Measurements from ENCODE around the gene ISG15. TPM values are rescaled to one million over a fixed set of nuclear protein-coding genes. Genes with fewer than 3 reads are reported as not detected.

The ISG15 gene
- total RNA-seq, 2 donors from 2014 or later = 8.3 to 29.0 TPM

GRCh38 chr1:1032424-1032823, 19.1 kb downstream of the ISG15 start:
- intact Hi-C loops (cut with DNase I) = loop anchor here (10.0 kb wide), 1 partner anchor 262 kb away; no protein-coding TSS in a partner anchor
- TF ChIP-seq, protein P1, sequence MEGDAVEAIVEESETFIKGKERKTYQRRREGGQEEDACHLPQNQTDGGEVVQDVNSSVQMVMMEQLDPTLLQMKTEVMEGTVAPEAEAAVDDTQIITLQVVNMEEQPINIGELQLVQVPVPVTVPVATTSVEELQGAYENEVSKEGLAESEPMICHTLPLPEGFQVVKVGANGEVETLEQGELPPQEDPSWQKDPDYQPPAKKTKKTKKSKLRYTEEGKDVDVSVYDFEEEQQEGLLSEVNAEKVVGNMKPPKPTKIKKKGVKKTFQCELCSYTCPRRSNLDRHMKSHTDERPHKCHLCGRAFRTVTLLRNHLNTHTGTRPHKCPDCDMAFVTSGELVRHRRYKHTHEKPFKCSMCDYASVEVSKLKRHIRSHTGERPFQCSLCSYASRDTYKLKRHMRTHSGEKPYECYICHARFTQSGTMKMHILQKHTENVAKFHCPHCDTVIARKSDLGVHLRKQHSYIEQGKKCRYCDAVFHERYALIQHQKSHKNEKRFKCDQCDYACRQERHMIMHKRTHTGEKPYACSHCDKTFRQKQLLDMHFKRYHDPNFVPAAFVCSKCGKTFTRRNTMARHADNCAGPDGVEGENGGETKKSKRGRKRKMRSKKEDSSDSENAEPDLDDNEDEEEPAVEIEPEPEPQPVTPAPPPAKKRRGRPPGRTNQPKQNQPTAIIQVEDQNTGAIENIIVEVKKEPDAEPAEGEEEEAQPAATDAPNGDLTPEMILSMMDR (IDR thresholded peaks at IDR 0.05) = peak in 4 of 7 experiments; percentile 3 to 43 (median 24)
- peak in 1 of 3 donors; percentile 15 for TF ChIP-seq POLR2A (IDR thresholded peaks at IDR 0.05)
- 12 to 15% methylated on average over 4 to 15 of the region's 16 CpGs for WGBS, 2 donors
- Histone ChIP-seq H3K4me3 (no peak overlapping the region), H3K36me3 (replicated peaks in 1 of 2; ENCODE audit: insufficient read depth in 1 of 2, low read depth in 2 of 2) (no peaks in the 10 kb centered on the region), H3K4me1 (peaks cover 35% of the 10 kb centered on the region), H3K9me3 (no peaks in the 10 kb centered on the region), H3K27me3 (no peaks in the 10 kb centered on the region), H3K27ac (peak overlapping the region in 3 of 4 donors; percentile 8 to 38 (median 23))
- ATAC-seq = peak; percentile 65
- DNase-seq = peak; percentile 58 to 71 (median 64)

- Histone ChIP-seq H3K9me3 (no peaks in the 10 kb centered on the region), H3K4me3 (no peak overlapping the region), H3K36me3 (replicated peaks in 1 of 2; ENCODE audit: insufficient read depth in 1 of 2, low read depth in 2 of 2) (no peaks in the 10 kb centered on the region), H3K27ac (peak overlapping the region in 2 of 4 donors; percentile 23 to 38), H3K27me3 (no peaks in the 10 kb centered on the region), H3K4me1 (peaks cover 39% of the 10 kb centered on the region)
- DNase-seq (peak; percentile 89 to 94 (median 92)), ATAC-seq (peak; percentile 91)
- TF ChIP-seq, protein P1 (IDR thresholded peaks at IDR 0.05) = peak; percentile 44 to 90 (median 75)
- TF ChIP-seq POLR2A (IDR thresholded peaks at IDR 0.05) = no peak
- 7 to 19% methylated on average over 15 to 59 of the region's 73 CpGs for WGBS, 2 donors
- intact Hi-C loops (cut with DNase I) = loop anchor here (10.0 kb wide), 1 partner anchor 262 kb away; no protein-coding TSS in a partner anchor
These were observed 19.8 kb downstream of the ISG15 start for GRCh38 chr1:1033009-1033587.

- TF ChIP-seq POLR2A (IDR thresholded peaks at IDR 0.05) = no peak
- TF ChIP-seq, protein P1 (IDR thresholded peaks at IDR 0.05) = no peak
- no peaks in the 10 kb centered on the region for H3K27me3 ChIP-seq
- no peak overlapping the region for H3K4me3 ChIP-seq
- H3K9me3 ChIP-seq = no peaks in the 10 kb centered on the region
- no peak overlapping the region for H3K27ac ChIP-seq
- peaks cover 39% of the 10 kb centered on the region for H3K4me1 ChIP-seq
- ATAC-seq (no peak), DNase-seq (no peak)
- H3K36me3 ChIP-seq (replicated peaks in 1 of 2; ENCODE audit: insufficient read depth in 1 of 2, low read depth in 2 of 2) = no peaks in the 10 kb centered on the region
- WGBS, 2 donors = 33 to 42% methylated on average over 47 to 56 of the region's 71 CpGs
- intact Hi-C loops (cut with DNase I) = loop anchor here (10.0 kb wide), 1 partner anchor 261 kb away; no protein-coding TSS in a partner anchor
These were observed 20.6 kb downstream of the ISG15 start for GRCh38 chr1:1033731-1034438.

DNA sequence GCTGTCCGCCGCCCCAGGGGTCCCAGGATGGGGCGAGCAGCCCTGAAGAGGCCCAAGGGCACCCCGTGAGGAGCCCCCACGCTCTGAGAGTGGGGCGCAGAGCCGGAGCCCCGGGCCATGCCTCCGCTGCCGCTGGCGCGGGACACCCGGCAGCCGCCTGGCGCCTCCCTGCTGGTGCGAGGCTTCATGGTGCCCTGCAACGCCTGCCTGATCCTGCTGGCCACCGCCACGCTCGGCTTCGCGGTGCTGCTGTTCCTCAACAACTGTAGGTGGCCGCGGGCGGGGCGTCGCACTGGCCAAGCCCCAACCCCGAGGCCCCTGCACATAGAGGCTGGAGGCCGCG, 21.1 kb downstream of the ISG15 start:
- no peak for ATAC-seq
- DNase-seq = no peak
- no peak overlapping the region for H3K4me3 ChIP-seq
- no peaks in the 10 kb centered on the region for H3K36me3 ChIP-seq (replicated peaks in 1 of 2; ENCODE audit: insufficient read depth in 1 of 2, low read depth in 2 of 2)
- TF ChIP-seq, protein P1 (IDR thresholded peaks at IDR 0.05) = no peak
- TF ChIP-seq POLR2A (IDR thresholded peaks at IDR 0.05) = no peak
- no peaks in the 10 kb centered on the region for H3K9me3 ChIP-seq
- H3K27me3 ChIP-seq = no peaks in the 10 kb centered on the region
- intact Hi-C loops (cut with DNase I) = loop anchor here (10.0 kb wide), 1 partner anchor 260 kb away; no protein-coding TSS in a partner anchor
- no peak overlapping the region for H3K27ac ChIP-seq
- WGBS, 2 donors = 79% methylated on average over 17 of the region's 30 CpGs; no CpG with 5 or more reads in 1 of the 2 donors
- peaks cover 39% of the 10 kb centered on the region for H3K4me1 ChIP-seq

All from body of pancreas (tissue), 4 donors.